Parietal lobe (tissue), 1 donor: ENCODE measurements around the gene QSOX2. TPM values are rescaled to one million over a fixed set of nuclear protein-coding genes. Genes with fewer than 3 reads are reported as not detected.

ENCODE experiments used
- total RNA-seq: library from RNA; depleted of rRNA; stranded (reverse); fragments of >200 nt; gene quantifications from one replicate; pipeline ENCODE4 v1.2.3, GENCODE V29; 2014

Gene QSOX2, protein sequence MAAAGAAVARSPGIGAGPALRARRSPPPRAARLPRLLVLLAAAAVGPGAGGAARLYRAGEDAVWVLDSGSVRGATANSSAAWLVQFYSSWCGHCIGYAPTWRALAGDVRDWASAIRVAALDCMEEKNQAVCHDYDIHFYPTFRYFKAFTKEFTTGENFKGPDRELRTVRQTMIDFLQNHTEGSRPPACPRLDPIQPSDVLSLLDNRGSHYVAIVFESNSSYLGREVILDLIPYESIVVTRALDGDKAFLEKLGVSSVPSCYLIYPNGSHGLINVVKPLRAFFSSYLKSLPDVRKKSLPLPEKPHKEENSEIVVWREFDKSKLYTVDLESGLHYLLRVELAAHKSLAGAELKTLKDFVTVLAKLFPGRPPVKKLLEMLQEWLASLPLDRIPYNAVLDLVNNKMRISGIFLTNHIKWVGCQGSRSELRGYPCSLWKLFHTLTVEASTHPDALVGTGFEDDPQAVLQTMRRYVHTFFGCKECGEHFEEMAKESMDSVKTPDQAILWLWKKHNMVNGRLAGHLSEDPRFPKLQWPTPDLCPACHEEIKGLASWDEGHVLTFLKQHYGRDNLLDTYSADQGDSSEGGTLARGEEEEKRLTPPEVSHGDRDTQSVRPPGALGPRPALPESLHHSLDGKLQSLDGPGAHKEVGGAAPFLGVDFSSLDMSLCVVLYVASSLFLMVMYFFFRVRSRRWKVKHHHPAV
- total RNA-seq: 13.8 TPM

DNA sequence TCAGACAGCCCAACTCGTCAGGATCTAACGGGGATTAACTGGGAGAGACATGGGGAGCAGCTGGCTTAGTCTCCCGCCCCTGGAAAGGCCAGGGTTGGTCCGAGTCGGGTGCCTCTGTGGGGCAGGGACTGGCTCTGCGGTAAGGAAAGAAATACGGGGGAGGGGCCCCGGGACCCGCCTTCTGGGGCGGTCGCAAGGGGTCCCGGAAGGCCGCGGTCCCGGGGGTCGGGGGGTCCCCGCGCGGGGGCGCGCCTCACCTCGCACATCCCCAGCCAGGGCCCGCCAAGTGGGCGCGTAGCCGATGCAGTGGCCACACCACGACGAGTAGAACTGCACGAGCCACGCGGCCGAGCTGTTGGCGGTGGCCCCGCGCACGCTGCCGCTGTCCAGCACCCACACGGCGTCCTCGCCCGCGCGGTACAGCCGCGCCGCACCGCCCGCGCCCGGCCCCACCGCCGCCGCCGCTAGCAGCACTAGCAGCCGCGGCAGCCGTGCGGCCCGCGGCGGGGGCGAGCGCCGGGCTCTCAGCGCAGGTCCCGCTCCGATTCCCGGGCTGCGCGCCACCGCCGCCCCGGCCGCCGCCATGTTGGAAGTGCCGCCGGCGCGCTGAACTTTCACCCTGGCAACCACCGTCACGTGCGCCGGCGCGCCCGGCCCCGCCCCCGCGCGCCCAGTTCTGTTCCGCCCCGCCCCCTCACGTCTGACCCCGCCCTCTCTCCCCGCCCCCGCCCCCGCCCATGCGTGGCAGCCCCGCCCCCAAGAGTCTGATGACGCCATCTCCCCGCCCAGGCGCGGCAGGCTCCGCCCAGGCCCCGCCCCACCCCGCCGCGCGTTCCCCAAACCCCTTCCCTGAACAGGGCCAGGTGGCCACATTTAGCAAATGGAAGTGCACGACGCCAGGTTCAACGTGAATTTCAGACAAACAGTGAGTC, at the start of gene QSOX2:
TSS of gene QSOX2 (minus strand) at position 594 of the 932 bp plus-strand sequence. CDS start at position 585, 9 bp downstream.

DNA sequence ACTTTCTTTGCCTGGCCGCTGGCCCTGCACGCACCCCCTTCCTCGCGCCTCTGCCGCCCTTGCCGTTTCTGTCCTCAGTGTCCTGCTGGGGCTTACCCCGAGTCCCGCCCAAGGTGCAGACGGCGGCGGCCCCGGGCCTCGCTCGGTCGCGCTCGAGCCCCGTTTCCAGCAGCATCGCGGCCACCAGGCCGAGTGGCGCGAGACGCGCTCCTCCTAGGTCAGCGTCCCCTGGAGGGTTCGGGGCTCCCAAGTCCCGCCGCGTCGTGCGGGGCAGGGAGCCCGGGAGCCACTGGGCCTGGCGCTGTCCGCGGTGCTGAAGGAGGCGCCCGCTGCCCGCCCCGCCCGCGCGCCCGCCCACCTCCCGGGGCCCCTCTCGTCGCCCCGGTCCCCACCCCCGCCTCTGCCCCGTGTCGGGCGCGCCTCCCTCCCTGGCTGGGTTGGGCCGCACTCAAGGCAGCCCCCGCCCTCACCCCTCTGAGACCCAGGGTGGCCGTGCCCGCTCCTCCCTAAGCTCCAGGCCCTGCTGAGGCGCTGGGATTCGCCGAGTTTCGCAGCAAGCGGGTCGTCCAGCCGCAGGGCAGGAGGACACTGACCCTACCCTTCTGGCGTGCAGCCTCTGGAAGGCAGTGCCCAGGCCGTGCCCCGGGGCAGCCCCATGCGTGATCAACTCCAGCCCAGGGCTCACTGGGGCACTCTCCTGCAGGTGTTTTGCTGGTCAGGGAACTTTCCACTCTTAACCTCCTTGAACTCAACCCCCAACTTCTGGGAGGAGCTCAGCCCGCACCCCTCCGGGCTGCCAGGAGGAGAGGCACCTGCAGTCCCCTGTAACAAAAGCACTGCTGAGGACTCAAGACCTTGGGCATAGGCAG, 40.5 kb downstream of the QSOX2 start, which contains the start of gene LHX3:
TSS of gene LHX3 (minus strand) at position 291 of the 869 bp plus-strand sequence. CDS start at position 175, 116 bp downstream.

Other genes with a start within 250 kb of the QSOX2 start
- gene NACC2, start 150.5 kb downstream of the QSOX2 start, total RNA-seq: 6.3 TPM
- gene TMEM250, start 126.9 kb downstream of the QSOX2 start, total RNA-seq: 26.6 TPM
- gene LHX3, start 40.7 kb downstream of the QSOX2 start, total RNA-seq: not detected
- not detected for gene CCDC187, start 58.3 kb upstream of the QSOX2 start, total RNA-seq
- 123 TPM for gene GPSM1, start 81.7 kb upstream of the QSOX2 start, total RNA-seq
- gene DNLZ, start 117.9 kb upstream of the QSOX2 start, total RNA-seq: 12.5 TPM
- gene CARD9, start 127.9 kb upstream of the QSOX2 start, total RNA-seq: 0.63 TPM
- 12.2 TPM for gene SNAPC4, start 154.4 kb upstream of the QSOX2 start, total RNA-seq
- 36.3 TPM for gene ENTR1, start 164.8 kb upstream of the QSOX2 start, total RNA-seq
- 29.1 TPM for gene PMPCA, start 164.8 kb upstream of the QSOX2 start, total RNA-seq
- 19.7 TPM for gene INPP5E, start 194.0 kb upstream of the QSOX2 start, total RNA-seq
- 29.7 TPM for gene SEC16A, start 237.2 kb upstream of the QSOX2 start, total RNA-seq